ENCODE results near the gene FOXL3.
"Not testable (repeated sequence)": the region's sequence is repeated elsewhere in the genome, so short reads cannot be mapped to it uniquely, and the experiment has no call there.

The FOXL3 gene

GRCh38 chr7:292226-292625 is 2.3 kb downstream of the FOXL3 start:
- no peak for DNase-seq

- no peak for DNase-seq
These were observed 2.9 kb downstream of the FOXL3 start for GRCh38 chr7:292826-293225.

- no peak for DNase-seq
These were observed 3.9 kb downstream of the FOXL3 start for GRCh38 chr7:293681-294439.

- DNase-seq: no peak
These were observed 4.6 kb downstream of the FOXL3 start for GRCh38 chr7:294440-295154.

- DNase-seq: no peak
These were observed 5.5 kb downstream of the FOXL3 start for GRCh38 chr7:295155-296154.

- DNase-seq: no peak
These were observed 6.5 kb downstream of the FOXL3 start for GRCh38 chr7:296373-296945.

GRCh38 chr7:297141-297540 is 7.2 kb downstream of the FOXL3 start:
- DNase-seq: not testable (repeated sequence)

GRCh38 chr7:297611-298374 is 7.8 kb downstream of the FOXL3 start:
- DNase-seq: no peak

- DNase-seq: no peak
These were observed 8.4 kb downstream of the FOXL3 start for GRCh38 chr7:298375-298702.

- no peak for DNase-seq
These were observed 8.8 kb downstream of the FOXL3 start for GRCh38 chr7:298743-299142.

- DNase-seq: no peak
These were observed 9.2 kb downstream of the FOXL3 start for GRCh38 chr7:299169-299568.

GRCh38 chr7:299628-300027 is 9.7 kb downstream of the FOXL3 start:
- DNase-seq: no peak

- no peak for DNase-seq
These were observed 10.1 kb downstream of the FOXL3 start for GRCh38 chr7:300048-300447.

GRCh38 chr7:300546-301290 is 10.7 kb downstream of the FOXL3 start:
- no peak for DNase-seq

- no peak for DNase-seq
These were observed 11.5 kb downstream of the FOXL3 start for GRCh38 chr7:301291-302053.

- DNase-seq: no peak
These were observed 12.4 kb downstream of the FOXL3 start for GRCh38 chr7:302054-302992.

GRCh38 chr7:303425-303824 is 13.5 kb downstream of the FOXL3 start:
- no peak for DNase-seq

- DNase-seq: no peak
These were observed 14.1 kb downstream of the FOXL3 start for GRCh38 chr7:303884-304573.

Measured in NCI-H526 treated with DMSO at 0.1 percent for 48 hours (cell line).